BE2C (cell line): ENCODE data around the gene KRABD2.

Experiments
- DNase-seq: peaks from one replicate; pipeline ENCODE4 v3.0.0-alpha.2; 2020
- H3K27me3 ChIP-seq: fragments of 250-450 bp; sonication (Bioruptor Pico); 2 replicates; pipeline ENCODE4 v1.5.1; 2020; ENCODE audit warnings: mild to moderate bottlenecking
- H3K36me3 ChIP-seq: fragments of 250-450 bp; sonication (Bioruptor Pico); 2 replicates; pipeline ENCODE4 v1.5.1; 2020; ENCODE audit warnings: mild to moderate bottlenecking
- H3K4me1 ChIP-seq: fragments of 250-450 bp; sonication (Bioruptor Pico); 2 replicates; pipeline ENCODE4 v1.5.1; 2020
- H3K4me3 ChIP-seq: 2 replicates; pipeline ENCODE4 v1.5.1; 2011; ENCODE audit warnings: low read depth, low read length
- H3K9me3 ChIP-seq: fragments of 250-450 bp; sonication (Bioruptor Pico); 2 replicates; pipeline ENCODE4 v1.5.1; 2020
- TF ChIP-seq, protein P1 (sequence below): IDR thresholded peaks from 2 replicates; pipeline ENCODE4 v1.5.1; 2012; ENCODE audit warnings: mild to moderate bottlenecking, low read depth, low read length

KRABD2 gene

DNA sequence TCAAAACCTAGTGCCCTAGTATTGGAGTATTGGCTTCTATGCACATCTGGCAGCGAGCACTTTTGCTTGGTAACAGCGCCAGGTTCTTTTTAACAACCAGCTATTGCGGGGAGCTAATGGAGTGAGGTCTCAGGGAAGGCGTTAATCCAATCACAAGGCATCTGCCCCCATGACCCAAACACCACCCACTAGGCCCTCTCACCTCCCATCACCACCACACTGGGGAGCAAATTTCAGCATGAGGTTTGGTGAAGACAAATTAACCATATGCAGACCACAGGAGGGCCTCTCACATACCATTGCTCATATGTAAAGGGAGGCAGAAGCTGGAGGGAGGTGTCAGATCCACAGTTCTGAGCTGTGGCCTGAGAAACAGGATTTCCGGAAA is 37.8 kb downstream of the KRABD2 start:
- Histone ChIP-seq H3K27me3 (no peaks in the 10 kb centered on the region), H3K4me1 (no peaks in the 10 kb centered on the region), H3K4me3 (no peak overlapping the region), H3K9me3 (no peaks in the 10 kb centered on the region), H3K36me3 (no peaks in the 10 kb centered on the region)
- DNase-seq, result no peak
- TF ChIP-seq, protein P1, sequence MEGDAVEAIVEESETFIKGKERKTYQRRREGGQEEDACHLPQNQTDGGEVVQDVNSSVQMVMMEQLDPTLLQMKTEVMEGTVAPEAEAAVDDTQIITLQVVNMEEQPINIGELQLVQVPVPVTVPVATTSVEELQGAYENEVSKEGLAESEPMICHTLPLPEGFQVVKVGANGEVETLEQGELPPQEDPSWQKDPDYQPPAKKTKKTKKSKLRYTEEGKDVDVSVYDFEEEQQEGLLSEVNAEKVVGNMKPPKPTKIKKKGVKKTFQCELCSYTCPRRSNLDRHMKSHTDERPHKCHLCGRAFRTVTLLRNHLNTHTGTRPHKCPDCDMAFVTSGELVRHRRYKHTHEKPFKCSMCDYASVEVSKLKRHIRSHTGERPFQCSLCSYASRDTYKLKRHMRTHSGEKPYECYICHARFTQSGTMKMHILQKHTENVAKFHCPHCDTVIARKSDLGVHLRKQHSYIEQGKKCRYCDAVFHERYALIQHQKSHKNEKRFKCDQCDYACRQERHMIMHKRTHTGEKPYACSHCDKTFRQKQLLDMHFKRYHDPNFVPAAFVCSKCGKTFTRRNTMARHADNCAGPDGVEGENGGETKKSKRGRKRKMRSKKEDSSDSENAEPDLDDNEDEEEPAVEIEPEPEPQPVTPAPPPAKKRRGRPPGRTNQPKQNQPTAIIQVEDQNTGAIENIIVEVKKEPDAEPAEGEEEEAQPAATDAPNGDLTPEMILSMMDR, result no peak

DNA sequence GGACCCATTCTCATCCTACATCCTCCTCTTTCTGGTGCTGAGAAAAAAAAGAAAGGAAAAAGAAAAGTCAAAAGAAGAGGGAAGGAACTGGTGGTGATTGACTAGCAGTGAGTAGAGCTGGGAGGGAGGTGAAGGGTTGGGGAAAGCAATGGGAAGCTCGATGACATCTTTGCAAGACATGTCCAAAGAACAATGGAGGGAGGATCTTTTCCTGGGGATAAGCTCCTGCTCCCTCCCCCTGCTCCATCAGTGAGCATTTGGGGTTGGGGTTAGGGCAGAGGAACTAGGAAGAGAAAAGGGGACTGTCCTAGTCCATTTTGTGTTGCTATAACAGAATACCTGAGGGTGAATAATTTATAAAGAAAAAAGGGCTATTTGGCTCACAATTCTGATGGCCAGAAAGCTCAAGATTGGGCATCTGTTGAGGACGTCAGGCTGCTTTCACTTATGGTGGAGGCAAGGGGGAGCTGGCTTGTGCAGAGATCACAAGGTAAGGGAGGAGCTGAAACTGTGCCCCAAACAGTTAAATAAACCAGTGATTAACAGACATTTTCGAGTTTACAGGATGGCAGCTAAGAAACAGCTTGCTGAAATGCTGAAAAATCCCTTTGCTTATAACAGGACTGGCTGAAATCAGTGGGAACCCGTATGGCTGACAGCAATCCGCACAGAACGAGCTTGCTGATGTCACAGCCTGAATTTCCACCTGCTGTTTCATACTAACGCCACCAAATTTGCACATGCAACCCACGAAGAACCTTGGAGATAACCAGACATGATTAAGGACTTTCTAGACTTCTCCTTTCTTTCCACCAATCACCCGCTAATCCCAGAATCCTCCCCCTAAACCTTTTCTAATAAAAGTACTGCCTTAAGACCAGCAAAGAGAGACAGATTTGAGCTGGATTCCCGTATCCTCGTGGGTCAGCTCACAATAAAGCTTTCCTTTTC is 38.4 kb downstream of the KRABD2 start:
- TF ChIP-seq, protein P1, result no peak
- no peaks in the 10 kb centered on the region for H3K36me3 ChIP-seq
- no peaks in the 10 kb centered on the region for H3K27me3 ChIP-seq
- no peak overlapping the region for H3K4me3 ChIP-seq
- no peak for DNase-seq
- H3K9me3 ChIP-seq, result no peaks in the 10 kb centered on the region
- no peaks in the 10 kb centered on the region for H3K4me1 ChIP-seq

DNA sequence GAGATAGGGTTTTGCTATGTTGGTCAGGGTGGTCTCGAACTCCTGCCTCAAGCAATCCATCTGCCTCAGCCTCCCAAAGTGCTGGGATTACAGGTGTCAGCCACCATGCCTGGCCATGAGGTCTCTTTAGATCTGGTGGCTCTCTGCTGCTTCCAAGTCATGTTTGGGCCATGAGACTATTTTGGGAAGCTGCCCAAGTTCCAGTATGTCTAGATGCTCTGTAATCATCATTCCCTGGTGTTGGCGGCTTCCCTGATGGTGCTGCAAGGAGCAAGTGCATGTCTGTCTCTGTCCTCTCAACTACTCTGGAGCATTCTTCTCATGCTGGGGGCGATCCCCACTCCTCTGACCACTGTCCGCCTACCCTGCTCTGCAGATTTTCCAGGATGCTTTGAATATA is 43.2 kb downstream of the KRABD2 start:
- no peak for DNase-seq
- H3K27me3 ChIP-seq, result no peaks in the 10 kb centered on the region
- H3K36me3 ChIP-seq, result no peaks in the 10 kb centered on the region
- no peaks in the 10 kb centered on the region for H3K9me3 ChIP-seq
- H3K4me3 ChIP-seq, result no peak overlapping the region
- TF ChIP-seq, protein P1, result no peak
- H3K4me1 ChIP-seq, result no peaks in the 10 kb centered on the region

DNA sequence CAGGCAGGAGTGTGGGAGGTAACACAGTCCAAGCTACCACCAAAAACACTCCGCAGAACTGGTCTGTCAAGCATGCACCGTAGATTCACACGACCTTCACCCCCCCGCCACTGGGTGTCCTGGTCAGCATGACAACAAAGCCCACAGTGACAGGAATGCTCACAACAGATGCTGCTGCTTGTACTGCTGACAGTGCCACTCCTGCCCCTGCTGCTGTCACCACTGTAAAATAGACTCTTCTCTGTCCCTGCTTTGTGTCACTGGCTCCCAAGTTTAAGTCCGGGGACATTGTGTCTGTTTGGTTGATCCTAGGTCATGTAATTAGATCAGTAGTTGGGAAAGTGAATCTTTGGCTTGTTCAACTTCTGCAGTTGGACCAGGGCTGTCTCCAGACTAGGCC is 43.8 kb downstream of the KRABD2 start:
- peak; percentile 24 for DNase-seq
- H3K36me3 ChIP-seq, result no peaks in the 10 kb centered on the region
- TF ChIP-seq, protein P1, result no peak
- no peaks in the 10 kb centered on the region for H3K9me3 ChIP-seq
- no peaks in the 10 kb centered on the region for H3K4me1 ChIP-seq
- no peak overlapping the region for H3K4me3 ChIP-seq
- H3K27me3 ChIP-seq, result no peaks in the 10 kb centered on the region

DNA sequence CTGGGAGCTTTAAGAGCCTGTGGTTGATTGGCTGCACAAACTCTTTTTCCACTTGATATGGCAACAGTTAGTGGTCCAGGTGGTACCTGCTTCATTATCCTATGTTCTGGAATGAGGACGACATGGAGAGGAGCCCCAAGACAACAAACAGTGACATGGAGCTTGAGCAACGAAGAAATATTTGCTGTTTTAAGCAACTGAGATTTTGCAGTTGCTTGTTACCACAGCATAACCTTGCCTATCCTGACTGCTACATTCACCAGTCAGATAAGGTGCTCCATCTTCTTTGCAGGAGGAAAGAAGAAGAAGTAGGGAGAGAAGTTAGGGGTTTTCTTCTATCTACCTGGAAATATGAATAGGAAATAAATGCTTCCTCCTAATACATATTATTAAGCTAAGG is 44.4 kb downstream of the KRABD2 start:
- no peaks in the 10 kb centered on the region for H3K36me3 ChIP-seq
- H3K4me3 ChIP-seq, result no peak overlapping the region
- TF ChIP-seq, protein P1, result no peak
- DNase-seq, result no peak
- no peaks in the 10 kb centered on the region for H3K4me1 ChIP-seq
- H3K27me3 ChIP-seq, result no peaks in the 10 kb centered on the region
- H3K9me3 ChIP-seq, result no peaks in the 10 kb centered on the region

DNA sequence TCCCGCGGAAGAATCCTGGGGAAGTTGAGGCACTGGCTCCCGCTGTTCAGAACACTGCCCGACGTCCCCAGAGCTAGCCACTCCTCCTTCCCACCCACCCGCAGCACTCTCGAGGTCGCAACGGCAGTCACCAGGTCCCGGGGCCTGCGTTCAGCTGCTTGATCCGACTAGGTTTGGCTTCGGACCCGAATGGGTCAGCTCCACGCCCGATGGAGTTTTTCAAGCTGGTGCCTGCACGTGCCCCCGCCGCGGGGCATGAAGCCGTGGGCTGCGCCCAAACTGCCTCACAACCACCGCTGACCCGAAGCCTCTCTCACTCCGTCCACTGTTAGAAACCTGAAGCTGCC is 49.2 kb downstream of the KRABD2 start:
- Histone ChIP-seq H3K36me3 (no peaks in the 10 kb centered on the region), H3K4me1 (no peaks in the 10 kb centered on the region), H3K9me3 (no peaks in the 10 kb centered on the region), H3K27me3 (no peaks in the 10 kb centered on the region), H3K4me3 (peak overlapping the region; percentile 58)
- no peak for DNase-seq
- TF ChIP-seq, protein P1, result no peak
